Epithelial cell of umbilical artery (primary cell): ENCODE results near the gene RNF39. TPM values are rescaled to one million over a fixed set of nuclear protein-coding genes. Genes with fewer than 3 reads are reported as not detected.

Experiments used
- total RNA-seq: library from RNA; depleted of rRNA; stranded (reverse); fragments of >200 nt; gene quantifications from 2 replicates; pipeline ENCODE4 v1.2.3, GENCODE V29; 2014

RNF39 gene, protein sequence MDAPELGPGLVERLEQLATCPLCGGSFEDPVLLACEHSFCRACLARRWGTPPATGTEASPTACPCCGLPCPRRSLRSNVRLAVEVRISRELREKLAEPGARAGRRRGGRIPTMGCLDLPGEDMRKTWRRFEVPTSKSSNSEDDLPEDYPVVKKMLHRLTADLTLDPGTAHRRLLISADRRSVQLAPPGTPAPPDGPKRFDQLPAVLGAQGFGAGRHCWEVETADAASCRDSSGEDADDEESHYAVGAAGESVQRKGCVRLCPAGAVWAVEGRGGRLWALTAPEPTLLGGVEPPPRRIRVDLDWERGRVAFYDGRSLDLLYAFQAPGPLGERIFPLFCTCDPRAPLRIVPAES
- total RNA-seq = not detected in 2 replicates

DNA sequence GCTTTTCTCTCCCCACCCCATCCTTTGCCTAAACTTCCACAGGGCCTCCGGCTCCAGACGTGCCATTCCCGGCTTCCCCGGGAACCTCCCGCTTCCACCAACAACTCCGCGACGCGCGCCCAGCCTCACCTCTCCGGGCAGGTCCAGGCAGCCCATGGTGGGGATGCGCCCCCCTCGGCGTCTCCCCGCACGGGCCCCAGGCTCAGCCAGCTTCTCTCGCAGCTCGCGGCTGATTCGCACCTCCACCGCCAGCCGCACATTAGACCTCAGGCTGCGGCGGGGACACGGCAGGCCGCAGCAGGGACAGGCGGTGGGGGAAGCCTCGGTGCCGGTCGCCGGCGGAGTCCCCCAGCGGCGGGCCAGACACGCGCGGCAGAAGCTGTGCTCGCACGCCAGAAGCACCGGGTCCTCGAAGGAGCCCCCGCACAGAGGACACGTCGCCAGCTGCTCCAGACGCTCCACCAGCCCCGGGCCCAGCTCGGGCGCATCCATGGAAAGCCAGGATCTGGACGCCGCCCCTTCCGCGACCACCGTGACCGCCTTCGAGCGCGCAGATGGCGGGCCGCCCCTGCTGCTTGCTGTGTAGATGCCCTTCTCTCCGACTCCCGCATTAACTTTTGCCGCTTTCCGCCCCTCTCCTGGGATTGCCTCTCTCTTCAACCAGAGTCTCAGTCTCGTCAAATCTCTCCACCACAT is at the start of gene RNF39:
Gene RNF39, minus strand, starts transcription at position 676 of the 696 bp plus-strand sequence. Its CDS starts 184 bp downstream, at position 492.

DNA sequence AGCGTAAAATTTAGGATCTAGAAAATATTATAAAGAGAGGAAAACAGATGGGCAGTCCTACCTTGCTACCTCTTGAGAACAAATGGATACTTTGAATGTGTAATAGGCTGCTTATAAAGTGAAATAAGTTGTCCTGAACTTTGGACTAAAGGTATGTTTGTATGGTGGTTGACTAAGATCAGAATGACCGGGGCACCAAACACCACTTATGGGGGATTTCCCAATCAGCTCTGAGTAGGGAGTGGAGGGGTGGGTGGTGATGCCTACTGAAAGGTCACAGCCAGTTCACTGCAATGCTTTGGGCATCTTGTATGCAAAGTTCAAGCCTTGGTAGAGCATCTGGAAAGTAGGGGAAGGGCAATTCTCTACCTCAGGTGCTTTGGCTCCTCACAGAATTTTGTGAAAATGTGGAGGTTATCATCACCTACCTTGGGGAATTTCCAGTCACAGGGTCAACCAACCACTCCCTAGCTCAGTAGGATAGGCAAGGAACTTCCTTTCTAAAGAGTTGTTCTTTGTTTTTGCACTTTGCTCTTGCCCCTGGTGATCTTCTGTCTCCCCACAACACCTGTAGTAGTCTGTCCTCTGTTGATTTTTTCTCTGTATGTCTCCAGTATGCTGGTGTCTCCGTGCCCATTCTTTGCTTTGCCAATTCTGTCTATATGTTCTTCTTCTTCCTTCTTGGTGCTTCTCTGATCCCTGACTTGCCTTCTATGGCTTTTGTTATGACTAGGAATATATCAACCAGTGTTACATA is 37.6 kb upstream of the RNF39 start, which contains the start of gene TRIM31:
Gene TRIM31, minus strand, starts transcription at position 88 of the 757 bp plus-strand sequence. CDS start 285 bp downstream, outside the sequence.

DNA sequence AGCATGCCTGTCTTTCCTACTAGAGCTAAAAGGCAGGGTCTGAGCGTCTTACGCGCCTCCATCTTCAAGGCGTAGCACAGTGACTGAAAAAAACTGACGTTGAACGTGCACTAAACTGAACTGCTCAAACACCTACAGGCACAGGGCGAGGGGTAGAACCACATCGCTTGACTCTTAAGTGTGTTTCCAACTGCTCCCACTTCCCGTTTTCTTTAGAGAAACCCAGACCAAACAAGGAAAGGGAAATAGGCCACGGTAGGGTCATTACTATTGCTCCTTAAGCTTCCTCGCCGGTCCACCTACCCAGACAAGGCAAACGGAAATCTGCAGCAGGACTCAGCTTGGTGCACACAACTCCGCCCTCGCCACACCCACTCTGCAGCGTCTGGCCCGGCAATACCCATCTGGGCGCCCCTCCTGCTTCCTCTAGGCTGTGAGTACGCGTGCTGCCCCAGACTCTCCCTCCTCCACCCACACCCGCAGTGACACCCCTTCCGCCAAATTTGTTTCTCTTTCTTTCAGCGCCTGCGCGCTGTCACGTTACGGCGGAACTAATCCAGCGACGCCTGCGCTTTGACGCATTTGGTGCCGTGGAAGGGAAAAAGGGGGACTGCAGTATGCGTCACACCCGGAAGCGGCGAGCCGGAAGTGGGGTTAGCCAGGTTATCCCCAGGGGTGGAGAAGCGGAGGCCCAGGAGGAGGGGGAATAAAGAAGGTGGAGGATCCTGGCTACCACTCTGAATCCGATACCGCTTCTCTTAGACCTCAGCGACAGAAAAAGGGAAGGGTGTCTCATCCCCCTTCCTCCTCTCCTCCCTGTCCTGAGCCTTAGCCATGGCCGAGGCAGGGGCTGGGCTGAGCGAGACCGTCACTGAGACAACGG is 8.8 kb downstream of the RNF39 start, which contains the start of gene PPP1R11:
Gene PPP1R11, plus strand, starts transcription at position 622 of the 883 bp plus-strand sequence. Its CDS starts 213 bp downstream, at position 835.

DNA sequence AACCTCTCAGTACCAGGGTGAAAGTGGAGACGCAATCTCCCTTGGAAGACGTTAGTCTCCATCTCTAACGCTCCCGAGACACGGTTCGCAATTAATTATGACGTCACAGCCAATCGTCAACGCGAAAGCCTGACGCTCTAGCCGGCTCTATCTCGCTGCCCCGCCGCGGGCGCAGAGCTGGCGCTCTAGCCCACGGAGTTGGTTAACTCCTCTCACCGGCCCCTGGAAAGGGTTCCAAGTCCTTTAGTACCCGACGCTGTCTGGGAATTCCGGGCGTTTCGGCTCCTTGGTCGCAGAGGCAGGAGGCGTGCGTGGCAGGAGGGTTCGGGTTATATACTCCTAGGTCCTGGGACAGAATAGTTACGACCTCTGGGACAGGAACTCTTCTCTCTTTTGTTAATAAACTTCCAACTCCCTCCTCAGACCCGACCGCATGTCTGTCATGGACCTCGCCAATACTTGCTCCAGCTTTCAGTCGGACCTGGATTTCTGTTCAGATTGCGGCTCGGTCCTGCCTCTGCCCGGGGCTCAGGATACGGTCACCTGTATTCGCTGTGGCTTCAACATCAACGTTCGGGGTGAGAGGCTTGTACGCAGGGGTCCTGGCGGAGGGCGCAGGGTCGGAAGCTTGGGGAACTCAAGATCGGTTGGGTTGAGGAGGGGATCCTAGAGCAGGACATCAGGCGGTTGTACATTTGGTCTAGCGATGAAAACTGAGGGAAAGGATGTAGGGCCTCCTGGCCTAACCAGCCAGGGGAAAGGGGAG is 14.3 kb downstream of the RNF39 start, which contains the start of gene POLR1H:
Gene POLR1H, plus strand, starts transcription at position 174 of the 766 bp plus-strand sequence. Its CDS starts 260 bp downstream, at position 434.

Other genes with a start within 250 kb of the RNF39 start
- gene HLA-G, start 247.9 kb downstream of the RNF39 start, total RNA-seq = under 0.01 TPM in 1 of 2 replicates, not detected in the other
- 239 and 394 TPM in 2 replicates for gene HLA-A, start 133.2 kb downstream of the RNF39 start, total RNA-seq
- gene POLR1H, start 14.5 kb downstream of the RNF39 start, total RNA-seq = 49.2 and 53.6 TPM in 2 replicates
- 9.0 and 10.7 TPM in 2 replicates for gene PPP1R11, start 8.6 kb downstream of the RNF39 start, total RNA-seq
- not detected in 2 replicates for gene TRIM31, start 37.3 kb upstream of the RNF39 start, total RNA-seq
- gene TRIM40, start 60.4 kb upstream of the RNF39 start, total RNA-seq = not detected in 2 replicates
- gene TRIM10, start 85.4 kb upstream of the RNF39 start, total RNA-seq = not detected in 2 replicates
- not detected in 2 replicates for gene TRIM15, start 87.8 kb upstream of the RNF39 start, total RNA-seq
- 21.1 and 32.5 TPM in 2 replicates for gene TRIM26, start 137.6 kb upstream of the RNF39 start, total RNA-seq